Thyroid gland (tissue), 4 donors: ENCODE data around the gene CELSR3. TPM values are rescaled to one million over a fixed set of nuclear protein-coding genes. Genes with fewer than 3 reads are reported as not detected.

Experiments used
- DNase-seq, 2 donors: peaks; one replicate each; pipeline ENCODE4 v3.0.0-alpha.2; 2019
- H3K27ac ChIP-seq, 3 donors: fragments of 200-600 bp; sonication (generic); 1 replicate in 2 of 3; 2 replicates in 1 of 3; pipeline ENCODE4 v1.5.1; 2016 to 2019; ENCODE audit warnings: mild to moderate bottlenecking in 1 of 3, moderate library complexity in 1 of 3
- H3K27me3 ChIP-seq: fragments of 200-600 bp; sonication (generic); one replicate; pipeline ENCODE4 v1.5.1; 2019
- H3K36me3 ChIP-seq, 2 donors: fragments of 200-600 bp; sonication (generic); one replicate each; pipeline ENCODE4 v1.5.1; 2016 to 2019
- H3K4me1 ChIP-seq, 2 donors: fragments of 200-600 bp; sonication (generic); one replicate each; pipeline ENCODE4 v1.5.1; 2017 to 2019
- H3K4me3 ChIP-seq, 3 donors: fragments of 200-600 bp; sonication (generic); replicated peaks in 1 of 3; 1 replicate in 2 of 3; 2 replicates in 1 of 3; pipeline ENCODE4 v1.5.1; 2016; ENCODE audit warnings: mild to moderate bottlenecking in 1 of 3
- H3K9me3 ChIP-seq: fragments of 200-600 bp; sonication (generic); one replicate; pipeline ENCODE4 v1.5.1; 2017
- CTCF ChIP-seq, 6 experiments: fragments of 200-600 bp in 3 of 6; fragments of 450-650 bp in 3 of 6; sonication (generic) in 3 of 6; IDR thresholded peaks; one replicate each; pipeline ENCODE4 v1.5.1; 2016 to 2019; ENCODE audit warnings: antibody characterized with exemption in 6 of 6, mild to moderate bottlenecking in 2 of 6, inconsistent platforms in 1 of 6, moderate library complexity in 1 of 6
- POLR2A ChIP-seq, 2 donors: fragments of 450-650 bp; IDR thresholded peaks; one replicate each; pipeline ENCODE4 v1.6.1; 2017; ENCODE audit warnings: antibody characterized with exemption in 2 of 2, mild to moderate bottlenecking in 2 of 2, moderate library complexity in 1 of 2
- WGBS, 2 donors: methylation state at CpG; one replicate each; pipeline ENCODE4 v1.1.5; 2017; 5-methylcytosine and 5-hydroxymethylcytosine counted together
- intact Hi-C: fragments of 100-400 bp; cut with DNase I; formaldehyde crosslinking; loops from one replicate; pipeline ENCODE4 v1.15.1; 2023
- total RNA-seq, 4 donors: library from RNA; depleted of rRNA; stranded (reverse); fragments of >200 nt; gene quantifications; one replicate each; pipeline ENCODE4 v1.2.3, GENCODE V29; 2016

CELSR3 gene
- total RNA-seq, 4 donors from 2014 or later = 0.54 to 1.7 (median 1.0) TPM

- DNase-seq = no peak
- no peaks in the 10 kb centered on the region for H3K9me3 ChIP-seq
- no peaks in the 10 kb centered on the region for H3K4me1 ChIP-seq
- H3K4me3 ChIP-seq = no peak overlapping the region
- 89 to 93% methylated on average over 11 to 12 of the region's 22 CpGs for WGBS, 2 donors
- no peak overlapping the region for H3K27ac ChIP-seq
- no peaks in the 10 kb centered on the region for H3K36me3 ChIP-seq
- no peaks in the 10 kb centered on the region for H3K27me3 ChIP-seq
- TF ChIP-seq POLR2A (IDR thresholded peaks at IDR 0.05) = no peak
- TF ChIP-seq CTCF (IDR thresholded peaks at IDR 0.05) = no peak
- intact Hi-C loops = no loop called here
Measured at GRCh38 chr3:48644898-48645760, 17.6 kb downstream of the CELSR3 start.

- Histone ChIP-seq H3K4me1 (no peaks in the 10 kb centered on the region), H3K36me3 (no peaks in the 10 kb centered on the region), H3K4me3 (no peak overlapping the region), H3K27me3 (no peaks in the 10 kb centered on the region), H3K27ac (no peak overlapping the region), H3K9me3 (no peaks in the 10 kb centered on the region)
- TF ChIP-seq CTCF (IDR thresholded peaks at IDR 0.05) = no peak
- TF ChIP-seq POLR2A (IDR thresholded peaks at IDR 0.05) = no peak
- no peak for DNase-seq
- intact Hi-C loops = no loop called here
- 88 to 92% methylated on average over 11 to 12 of the region's 12 CpGs for WGBS, 2 donors
Measured at GRCh38 chr3:48642605-48643004, 20.1 kb downstream of the CELSR3 start.

GRCh38 chr3:48641396-48641795 lies 21.3 kb downstream of the CELSR3 start:
- no peak overlapping the region for H3K27ac ChIP-seq
- H3K9me3 ChIP-seq = no peaks in the 10 kb centered on the region
- TF ChIP-seq POLR2A (IDR thresholded peaks at IDR 0.05) = no peak
- no peak for TF ChIP-seq CTCF (IDR thresholded peaks at IDR 0.05)
- no peaks in the 10 kb centered on the region for H3K27me3 ChIP-seq
- no peak for DNase-seq
- H3K4me1 ChIP-seq = peaks cover 0 to 1% of the 10 kb centered on the region in 2 donors
- no peaks in the 10 kb centered on the region for H3K36me3 ChIP-seq
- WGBS, 2 donors = 93% methylated on average over 1 to 3 of the region's 3 CpGs
- no peak overlapping the region for H3K4me3 ChIP-seq
- intact Hi-C loops = no loop called here

GRCh38 chr3:48639944-48640606 lies 22.6 kb downstream of the CELSR3 start:
- peaks cover 5 to 6% of the 10 kb centered on the region in 2 donors for H3K4me1 ChIP-seq
- H3K27me3 ChIP-seq = no peaks in the 10 kb centered on the region
- no peak for TF ChIP-seq CTCF (IDR thresholded peaks at IDR 0.05)
- no peak for TF ChIP-seq POLR2A (IDR thresholded peaks at IDR 0.05)
- no peak for DNase-seq
- no peak overlapping the region for H3K4me3 ChIP-seq
- H3K36me3 ChIP-seq = no peaks in the 10 kb centered on the region
- intact Hi-C loops = no loop called here
- WGBS, 2 donors = 89 to 93% methylated on average over 21 to 28 of the region's 38 CpGs
- H3K9me3 ChIP-seq = no peaks in the 10 kb centered on the region
- H3K27ac ChIP-seq = no peak overlapping the region

- no peak for DNase-seq
- Histone ChIP-seq H3K9me3 (no peaks in the 10 kb centered on the region), H3K27ac (no peak overlapping the region), H3K36me3 (peaks cover 0 to 6% of the 10 kb centered on the region in 2 donors), H3K4me1 (peaks cover 8 to 15% of the 10 kb centered on the region in 2 donors), H3K4me3 (no peak overlapping the region), H3K27me3 (no peaks in the 10 kb centered on the region)
- TF ChIP-seq CTCF (IDR thresholded peaks at IDR 0.05) = no peak
- TF ChIP-seq POLR2A (IDR thresholded peaks at IDR 0.05) = no peak
- intact Hi-C loops = no loop called here
- WGBS, 2 donors = 64 to 82% methylated on average over 6 of the region's 6 CpGs
Measured at GRCh38 chr3:48637305-48637704, 25.4 kb downstream of the CELSR3 start.
